Astrocyte of the spinal cord (primary cell): ENCODE measurements around the gene SERINC5.

ENCODE experiments used
- DNase-seq: peaks from one replicate; pipeline ENCODE4 v3.0.0; 2011; ENCODE audit warnings: low read depth, low spot score
- H3K4me3 ChIP-seq: 2 replicates; pipeline ENCODE4 v1.5.1; 2011; ENCODE audit warnings: low read depth, mild to moderate bottlenecking, low read length, moderate library complexity
- in situ Hi-C: cut with HindIII; loops from 2 replicates; pipeline ENCODE4 v1.10.0; 2017; ENCODE audit warnings: low sequenced_read_pairs
- TF ChIP-seq, protein P1 (sequence below): IDR thresholded peaks from 2 replicates; pipeline ENCODE4 v1.5.1; 2012; ENCODE audit warnings: low read depth, mild to moderate bottlenecking, low read length, inconsistent platforms

SERINC5 gene

DNA sequence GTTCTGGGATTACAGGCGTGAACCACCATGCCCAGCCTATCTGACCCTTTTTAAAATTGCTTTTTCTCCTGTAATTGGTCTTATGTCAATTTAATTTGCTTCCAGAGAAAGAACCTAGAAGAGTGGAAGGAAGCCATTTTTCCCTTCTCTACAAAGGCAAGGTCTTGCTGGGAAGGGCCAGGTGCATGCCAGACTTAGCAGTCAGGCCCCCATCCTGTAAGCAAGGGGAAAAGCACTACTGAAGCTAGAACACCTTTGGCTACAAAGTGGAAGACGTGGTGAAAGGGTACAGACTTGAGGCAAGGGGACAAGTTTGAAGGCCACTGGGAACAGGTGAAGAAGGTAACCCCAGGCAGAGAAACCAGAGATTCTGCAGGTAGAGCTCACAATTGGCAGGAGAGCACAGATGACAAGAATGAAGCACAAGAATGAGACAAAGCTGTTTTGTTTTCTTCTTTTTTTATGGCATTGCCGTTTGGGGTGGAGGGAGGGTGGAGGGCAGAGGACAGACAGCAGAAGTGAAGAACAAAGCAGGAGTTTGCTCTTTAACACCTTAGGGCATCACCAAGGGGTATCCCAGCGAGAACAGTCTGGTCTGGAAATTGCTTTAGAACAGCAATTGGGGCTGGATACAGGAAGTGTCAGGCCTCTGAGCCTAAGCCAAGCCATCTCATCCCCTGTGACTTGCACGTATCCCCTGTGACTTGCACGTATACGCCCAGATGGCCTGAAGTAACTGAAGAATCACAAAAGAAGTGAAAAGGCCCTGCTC lies 72.9 kb downstream of the SERINC5 start:
- no peak overlapping the region for H3K4me3 ChIP-seq
- in situ Hi-C loops, result no loop called here
- TF ChIP-seq, protein P1, sequence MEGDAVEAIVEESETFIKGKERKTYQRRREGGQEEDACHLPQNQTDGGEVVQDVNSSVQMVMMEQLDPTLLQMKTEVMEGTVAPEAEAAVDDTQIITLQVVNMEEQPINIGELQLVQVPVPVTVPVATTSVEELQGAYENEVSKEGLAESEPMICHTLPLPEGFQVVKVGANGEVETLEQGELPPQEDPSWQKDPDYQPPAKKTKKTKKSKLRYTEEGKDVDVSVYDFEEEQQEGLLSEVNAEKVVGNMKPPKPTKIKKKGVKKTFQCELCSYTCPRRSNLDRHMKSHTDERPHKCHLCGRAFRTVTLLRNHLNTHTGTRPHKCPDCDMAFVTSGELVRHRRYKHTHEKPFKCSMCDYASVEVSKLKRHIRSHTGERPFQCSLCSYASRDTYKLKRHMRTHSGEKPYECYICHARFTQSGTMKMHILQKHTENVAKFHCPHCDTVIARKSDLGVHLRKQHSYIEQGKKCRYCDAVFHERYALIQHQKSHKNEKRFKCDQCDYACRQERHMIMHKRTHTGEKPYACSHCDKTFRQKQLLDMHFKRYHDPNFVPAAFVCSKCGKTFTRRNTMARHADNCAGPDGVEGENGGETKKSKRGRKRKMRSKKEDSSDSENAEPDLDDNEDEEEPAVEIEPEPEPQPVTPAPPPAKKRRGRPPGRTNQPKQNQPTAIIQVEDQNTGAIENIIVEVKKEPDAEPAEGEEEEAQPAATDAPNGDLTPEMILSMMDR, result no peak
- no peak for DNase-seq

DNA sequence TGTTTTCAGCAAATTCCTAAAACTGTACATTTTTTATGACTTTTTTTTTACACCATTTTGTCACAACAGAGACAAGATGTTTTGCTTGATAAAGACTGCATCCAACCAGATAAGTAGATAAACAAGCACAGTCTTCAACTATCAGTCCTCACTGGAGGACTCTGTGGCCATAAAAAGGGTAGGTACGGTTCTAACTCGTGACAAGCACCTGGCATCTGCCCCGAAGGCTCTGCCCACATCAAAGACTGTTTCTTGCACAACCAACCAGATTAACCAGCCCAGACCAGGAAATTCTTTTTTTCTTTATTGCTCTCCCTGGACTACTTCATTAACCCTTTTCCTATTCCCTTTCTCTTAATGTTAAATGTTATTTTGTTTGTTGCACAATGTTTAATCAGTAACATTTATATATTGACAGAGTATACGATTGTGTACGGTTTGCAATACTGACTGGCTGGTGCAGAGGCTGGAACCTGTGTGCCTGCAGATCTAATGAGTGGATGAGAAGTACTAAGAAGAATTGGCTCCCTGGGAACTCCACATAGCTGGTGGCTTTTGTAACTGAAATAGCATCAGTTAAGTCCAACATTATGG lies 74.1 kb downstream of the SERINC5 start:
- no peak overlapping the region for H3K4me3 ChIP-seq
- DNase-seq, result no peak
- in situ Hi-C loops, result no loop called here
- TF ChIP-seq, protein P1, result no peak

DNA sequence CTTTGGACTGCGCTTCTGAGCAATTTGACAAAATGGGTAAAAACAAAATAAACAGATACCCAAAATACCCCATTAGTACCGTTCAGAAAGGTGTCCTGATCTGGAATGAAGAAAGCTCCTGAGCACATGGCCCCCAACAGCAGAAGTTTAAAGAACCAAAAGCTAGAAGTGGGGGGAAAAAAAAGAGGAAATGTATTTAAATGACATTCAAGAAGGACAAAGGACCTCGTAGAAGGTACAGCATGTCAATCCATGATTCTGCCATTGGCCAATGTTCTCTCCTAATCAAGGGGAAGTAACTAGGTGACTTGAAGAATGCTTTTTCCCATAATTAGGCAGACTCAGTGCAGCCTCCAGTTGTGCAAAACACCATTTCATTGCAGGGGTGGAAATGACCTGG lies 78.6 kb downstream of the SERINC5 start:
- DNase-seq, result no peak
- TF ChIP-seq, protein P1, result no peak
- no peak overlapping the region for H3K4me3 ChIP-seq
- in situ Hi-C loops, result no loop called here

DNA sequence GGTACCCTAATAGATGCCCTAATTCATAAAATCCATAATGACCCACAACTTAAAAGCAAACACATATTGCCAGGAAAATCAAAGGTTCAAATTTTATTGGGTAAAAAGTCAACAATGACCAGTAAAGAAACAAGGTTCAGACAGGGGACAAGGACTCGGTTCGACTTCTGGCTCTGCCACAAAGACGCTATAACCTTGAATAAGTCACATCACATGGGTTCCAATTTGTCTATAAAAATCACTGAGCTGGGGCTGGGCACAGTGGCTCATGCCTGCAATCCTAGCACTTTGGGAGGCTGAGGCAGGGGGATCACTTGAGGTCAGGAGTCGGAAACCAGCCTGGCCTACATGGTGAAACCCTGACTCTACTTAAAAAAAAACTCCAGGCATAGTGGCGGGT lies 80.5 kb downstream of the SERINC5 start:
- in situ Hi-C loops, result no loop called here
- no peak overlapping the region for H3K4me3 ChIP-seq
- TF ChIP-seq, protein P1, result no peak
- DNase-seq, result no peak

DNA sequence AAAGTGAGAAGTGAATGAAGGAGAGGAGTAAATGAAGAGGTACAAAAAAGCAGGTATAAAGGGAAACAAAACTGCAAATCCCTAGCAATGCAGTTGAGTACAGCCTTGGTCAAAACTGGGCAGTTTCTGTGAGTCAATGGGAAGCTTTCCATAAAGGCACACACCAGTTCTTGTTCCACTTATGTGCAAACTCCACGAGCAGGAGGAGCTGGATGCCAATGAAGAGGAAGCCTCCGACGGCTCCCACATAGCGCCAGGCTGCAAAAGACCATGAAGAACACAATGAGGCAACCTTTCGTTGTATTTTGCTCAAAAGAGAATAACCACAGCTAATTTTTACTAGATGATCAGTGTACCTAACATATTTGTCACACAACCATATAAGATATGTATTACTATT lies 81.1 kb downstream of the SERINC5 start:
- no peak for DNase-seq
- no peak overlapping the region for H3K4me3 ChIP-seq
- TF ChIP-seq, protein P1, result no peak
- in situ Hi-C loops, result no loop called here

DNA sequence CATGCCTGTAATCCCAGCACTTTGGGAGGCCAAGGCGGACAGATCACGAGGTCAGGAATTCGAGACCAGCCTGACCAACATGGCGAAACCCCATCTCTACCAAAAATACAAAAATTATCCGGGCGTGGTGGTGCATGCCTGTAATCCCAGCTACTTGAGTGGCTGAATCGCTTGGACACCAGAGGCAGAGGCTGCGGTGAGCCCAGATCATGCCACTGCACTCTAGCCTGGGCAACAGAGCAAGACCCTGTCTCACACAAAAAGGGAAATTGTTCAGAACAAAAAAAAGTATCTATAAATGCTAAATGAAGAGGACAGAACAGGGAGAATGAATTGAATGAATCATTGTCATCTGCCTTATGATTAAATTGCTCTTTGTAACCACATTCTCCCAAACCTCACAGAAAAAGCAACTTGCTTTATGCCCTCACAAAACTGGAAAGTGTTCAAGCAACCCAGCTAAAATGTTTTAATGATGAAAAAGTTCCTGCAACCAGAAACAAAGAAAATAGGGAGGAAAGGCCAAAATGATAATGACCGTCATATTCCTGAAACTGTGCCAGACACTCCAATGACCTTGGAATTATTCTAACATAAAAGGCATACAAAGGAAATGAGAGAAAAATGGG lies 83.7 kb downstream of the SERINC5 start:
- no peak overlapping the region for H3K4me3 ChIP-seq
- in situ Hi-C loops, result no loop called here
- TF ChIP-seq, protein P1, result no peak
- DNase-seq, result no peak
